GM19240 (cell line): ENCODE data around the gene ADH1B.
"Not testable (repeated sequence)": the region's sequence is repeated elsewhere in the genome, so short reads cannot be mapped to it uniquely, and the experiment has no call there.

Experiments
- DNase-seq: peaks from one replicate; pipeline ENCODE4 v3.0.0; 2011; ENCODE audit warnings: low spot score; ENCODE audit not compliant: insufficient read length

ADH1B gene

DNA sequence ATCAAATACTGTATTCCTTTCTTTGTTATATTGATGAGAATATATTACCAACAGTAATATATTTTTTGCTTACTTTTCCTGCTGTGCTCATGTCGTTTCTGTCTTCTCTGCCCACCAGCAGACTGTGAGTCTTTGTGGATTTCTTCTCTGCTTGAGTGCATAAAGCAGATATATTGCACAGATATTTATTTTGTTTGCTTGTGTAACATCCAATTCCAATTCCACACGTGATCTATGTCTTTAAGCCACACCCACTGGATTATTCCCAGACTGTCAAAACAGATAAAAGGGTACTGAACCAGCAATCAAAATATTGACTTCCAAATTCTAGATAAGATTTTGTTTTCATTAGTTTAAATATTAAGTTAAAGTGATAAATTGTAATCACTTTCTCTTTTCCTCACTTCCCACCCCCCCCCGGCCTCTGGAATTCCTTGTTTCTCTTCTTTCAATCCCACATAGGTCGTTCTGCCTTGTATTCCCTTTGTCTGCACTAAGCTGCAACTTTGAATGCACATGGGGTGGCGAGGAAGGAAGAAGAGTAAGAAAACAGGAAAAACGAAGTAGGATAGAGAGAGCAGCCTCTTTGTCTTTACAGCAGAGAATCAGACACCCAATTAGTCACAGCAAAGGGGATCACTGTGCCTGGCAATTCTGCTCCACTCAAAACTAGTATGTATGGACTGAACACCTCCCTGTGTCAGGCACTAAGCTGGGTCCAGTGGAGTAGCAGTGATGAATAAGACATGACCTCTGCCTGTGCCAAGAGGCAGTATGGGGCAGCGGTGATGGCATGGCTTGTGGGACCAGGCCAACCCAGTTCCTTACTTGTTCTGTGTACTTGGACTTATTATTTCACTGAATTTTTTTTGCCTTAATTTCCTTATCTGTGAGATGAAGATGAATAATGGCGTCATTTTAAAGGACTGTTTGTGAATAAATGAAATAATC lies at the start of gene ADH1B:
TSS of gene ADH1B (minus strand) at position 161 of the 951 bp plus-strand sequence. CDS start at position 91, 70 bp downstream.
- DNase-seq = no peak

DNA sequence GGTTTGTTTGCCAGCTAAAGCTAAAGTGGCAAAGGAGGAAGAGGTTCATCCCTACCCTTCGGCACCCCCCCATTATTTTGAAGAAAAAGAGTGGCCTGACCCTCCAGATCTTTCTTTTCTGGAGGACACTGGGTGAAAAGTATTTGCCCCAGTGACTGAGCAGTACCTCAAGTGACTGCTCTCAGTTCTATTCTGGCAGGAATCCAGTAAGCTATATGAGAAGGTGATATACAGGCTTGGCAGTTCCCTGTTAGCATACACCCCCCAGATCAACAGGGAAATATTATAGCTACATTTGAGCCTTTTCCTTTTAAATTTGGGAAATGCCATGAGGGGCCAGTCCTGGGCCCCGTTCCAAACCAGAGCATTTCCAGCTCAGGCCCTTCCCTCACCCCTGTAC lies 46.6 kb upstream of the ADH1B start:
- not testable (repeated sequence) for DNase-seq

DNA sequence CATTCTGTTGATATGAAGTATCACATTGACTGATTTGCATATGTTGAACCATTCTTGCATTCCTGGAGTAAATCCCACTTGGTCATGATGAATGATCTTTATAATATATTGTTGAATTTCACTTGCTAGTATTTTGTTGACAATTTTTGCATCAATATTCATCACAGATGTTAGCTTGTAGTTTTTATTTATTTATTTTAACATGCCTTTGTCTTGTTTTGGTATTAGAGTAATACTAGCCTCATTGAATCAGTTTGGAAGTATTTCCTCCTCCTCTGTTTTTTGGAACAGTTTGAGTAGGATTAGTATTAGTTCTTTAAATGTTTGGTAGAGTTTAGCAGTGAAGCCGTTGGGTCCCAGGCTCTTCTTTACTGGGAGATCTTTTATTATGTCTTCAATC lies 45.3 kb upstream of the ADH1B start:
- no peak for DNase-seq

DNA sequence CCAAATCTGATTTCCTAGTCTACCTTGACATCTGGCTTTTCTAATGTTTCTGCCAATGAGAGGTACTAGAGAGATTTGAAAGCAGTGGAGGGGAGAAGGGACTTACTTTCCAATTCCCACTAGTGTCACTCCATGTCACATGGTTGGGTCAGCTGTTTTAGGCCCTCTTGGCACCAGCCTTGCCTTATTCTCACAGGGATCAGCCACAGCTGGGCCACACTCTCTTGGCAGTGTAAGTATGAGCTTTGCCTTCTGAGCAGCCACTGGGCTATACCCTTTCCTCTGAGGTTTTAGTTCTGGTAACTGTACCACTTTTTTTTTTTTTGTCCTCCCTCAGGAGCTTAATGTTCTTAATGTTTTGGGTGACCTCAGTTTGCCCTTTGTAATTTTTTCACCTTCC lies 41.6 kb upstream of the ADH1B start:
- no peak for DNase-seq

DNA sequence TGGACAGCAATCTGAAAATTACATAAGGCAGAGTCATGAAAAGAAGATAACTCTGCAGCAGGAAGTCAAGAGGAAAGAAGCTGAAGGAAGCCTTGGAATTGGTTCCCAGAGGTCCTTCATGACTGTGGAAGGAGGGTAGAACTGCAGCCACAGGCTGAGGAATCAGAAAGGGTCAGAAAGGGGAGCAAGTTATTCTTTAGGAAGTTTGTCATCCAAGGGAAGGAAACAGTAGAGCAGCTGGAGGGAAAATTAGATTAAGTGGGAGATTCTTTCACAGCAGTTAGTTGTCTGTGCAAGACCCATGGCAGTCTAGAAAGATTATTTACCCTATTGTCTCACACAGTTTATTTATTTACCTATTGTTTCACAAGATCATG lies 40.7 kb upstream of the ADH1B start:
- no peak for DNase-seq

DNA sequence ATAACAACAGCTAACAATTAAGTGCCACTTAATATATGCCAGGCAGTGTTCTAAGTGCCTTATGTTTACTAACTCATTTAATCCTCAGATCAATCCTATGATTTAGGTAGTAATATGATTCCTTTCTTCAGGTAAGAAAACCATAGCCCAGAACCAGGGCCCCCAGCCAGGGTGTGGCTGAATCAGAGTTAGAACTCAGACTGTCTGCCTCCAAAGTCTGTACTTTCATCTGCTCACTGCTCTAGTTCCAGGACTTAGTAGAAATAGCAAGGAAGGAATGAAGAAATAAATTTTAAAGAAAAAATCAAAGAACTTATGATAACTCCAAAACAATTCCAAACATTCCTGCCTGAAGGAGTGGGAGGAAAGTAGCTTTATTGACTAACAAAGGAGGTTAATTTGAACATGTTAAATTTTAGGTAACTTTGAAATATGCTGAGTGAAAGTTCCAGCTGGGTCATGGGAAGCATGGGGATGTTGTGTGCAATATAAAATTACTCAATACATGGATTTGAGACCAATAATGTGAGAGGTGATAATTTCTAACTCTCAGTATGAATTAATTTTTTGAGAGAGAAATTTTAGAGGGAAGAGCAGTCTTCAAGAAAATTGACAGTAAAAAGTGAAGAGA lies 40.2 kb upstream of the ADH1B start:
- DNase-seq = no peak

DNA sequence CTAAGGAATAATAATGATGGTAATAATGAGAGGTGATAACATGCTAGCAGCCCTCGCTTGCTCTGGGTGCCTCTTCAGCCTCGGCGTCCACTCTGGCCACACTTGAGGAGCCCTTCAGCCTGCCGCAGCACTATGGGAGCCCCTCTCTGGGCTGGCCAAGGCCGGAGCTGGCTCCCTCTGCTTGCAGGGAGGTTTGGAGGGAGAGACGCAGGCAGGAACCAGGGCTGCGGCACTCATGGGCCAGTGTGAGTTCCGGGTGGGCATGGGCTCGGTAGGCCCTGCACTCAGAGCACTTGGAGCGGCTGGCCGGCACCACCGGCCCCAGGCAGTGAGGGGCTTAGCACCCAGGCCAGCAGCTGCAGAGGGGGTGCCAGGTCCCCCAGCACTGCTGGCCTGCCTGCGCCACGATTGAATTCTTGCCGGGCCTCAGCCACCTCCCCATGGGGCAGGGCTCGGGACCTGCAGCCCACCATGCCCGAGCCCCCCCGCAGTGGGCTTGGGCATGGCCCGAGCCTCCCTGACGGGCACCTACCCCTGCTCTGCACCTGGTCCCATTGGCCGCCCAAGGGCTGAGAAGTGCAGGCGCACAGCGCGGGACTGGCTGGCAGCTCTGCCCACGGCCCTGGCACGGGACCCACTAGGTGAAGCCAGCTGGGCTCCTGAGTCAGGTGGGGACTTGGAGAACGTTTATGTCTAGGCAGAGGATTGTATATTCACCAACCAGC lies 38.4 kb upstream of the ADH1B start:
- no peak for DNase-seq

DNA sequence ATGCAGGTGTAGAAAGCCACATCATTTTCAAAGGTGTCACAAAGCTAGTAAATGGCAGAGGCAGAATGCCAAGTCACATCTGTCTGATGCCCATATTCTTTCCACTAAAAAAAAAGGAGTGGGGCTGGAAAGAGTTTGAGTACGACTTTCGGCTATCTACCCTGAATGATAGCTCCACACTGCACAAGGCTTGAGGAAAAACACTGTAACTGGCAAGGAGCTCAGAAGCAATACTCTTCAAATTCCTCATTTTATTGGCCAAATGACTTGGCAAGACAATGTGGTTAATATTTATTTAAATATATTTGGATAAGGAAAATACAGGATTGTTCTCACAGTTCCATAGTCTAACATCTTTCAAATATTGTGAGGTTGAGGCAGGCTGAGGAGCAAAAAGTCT lies 36.7 kb upstream of the ADH1B start:
- DNase-seq = no peak

DNA sequence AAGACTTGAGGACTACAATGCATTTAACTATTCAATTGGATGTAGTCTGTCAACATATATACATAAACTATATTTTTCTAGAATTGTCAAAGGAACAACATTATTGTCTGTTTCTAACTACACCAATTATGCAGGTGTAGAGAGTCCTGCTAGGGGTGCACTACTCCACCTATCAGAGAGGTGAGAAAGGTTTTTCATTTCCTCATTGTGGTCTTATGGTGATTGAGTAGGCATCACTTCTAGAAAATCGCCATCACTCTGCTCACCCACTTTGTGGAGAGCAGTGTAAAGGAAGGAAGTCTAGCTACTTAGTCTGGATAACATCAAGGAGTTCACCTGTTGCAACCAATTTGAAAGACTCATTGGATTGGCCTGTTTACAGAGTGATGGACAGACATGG lies 35.8 kb upstream of the ADH1B start:
- no peak for DNase-seq

DNA sequence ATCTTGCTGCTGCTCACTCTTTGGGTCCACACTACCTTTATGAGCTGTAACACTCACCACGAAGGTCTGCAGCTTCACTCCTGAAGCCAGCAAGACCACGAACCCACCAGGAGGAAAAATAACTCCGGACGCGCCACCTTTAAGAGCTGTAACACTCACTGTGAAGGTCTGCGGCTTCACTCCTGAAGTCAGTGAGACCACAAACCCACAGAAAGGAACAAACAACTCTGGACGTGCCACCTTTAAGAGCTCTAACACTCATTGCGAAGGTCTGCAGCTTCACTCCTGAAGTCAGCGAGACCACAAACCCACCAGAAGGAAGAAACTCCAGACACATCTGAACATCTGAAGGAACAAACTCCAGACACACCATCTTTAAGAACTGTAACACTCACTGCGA lies 34.9 kb upstream of the ADH1B start:
- DNase-seq = not testable (repeated sequence)

DNA sequence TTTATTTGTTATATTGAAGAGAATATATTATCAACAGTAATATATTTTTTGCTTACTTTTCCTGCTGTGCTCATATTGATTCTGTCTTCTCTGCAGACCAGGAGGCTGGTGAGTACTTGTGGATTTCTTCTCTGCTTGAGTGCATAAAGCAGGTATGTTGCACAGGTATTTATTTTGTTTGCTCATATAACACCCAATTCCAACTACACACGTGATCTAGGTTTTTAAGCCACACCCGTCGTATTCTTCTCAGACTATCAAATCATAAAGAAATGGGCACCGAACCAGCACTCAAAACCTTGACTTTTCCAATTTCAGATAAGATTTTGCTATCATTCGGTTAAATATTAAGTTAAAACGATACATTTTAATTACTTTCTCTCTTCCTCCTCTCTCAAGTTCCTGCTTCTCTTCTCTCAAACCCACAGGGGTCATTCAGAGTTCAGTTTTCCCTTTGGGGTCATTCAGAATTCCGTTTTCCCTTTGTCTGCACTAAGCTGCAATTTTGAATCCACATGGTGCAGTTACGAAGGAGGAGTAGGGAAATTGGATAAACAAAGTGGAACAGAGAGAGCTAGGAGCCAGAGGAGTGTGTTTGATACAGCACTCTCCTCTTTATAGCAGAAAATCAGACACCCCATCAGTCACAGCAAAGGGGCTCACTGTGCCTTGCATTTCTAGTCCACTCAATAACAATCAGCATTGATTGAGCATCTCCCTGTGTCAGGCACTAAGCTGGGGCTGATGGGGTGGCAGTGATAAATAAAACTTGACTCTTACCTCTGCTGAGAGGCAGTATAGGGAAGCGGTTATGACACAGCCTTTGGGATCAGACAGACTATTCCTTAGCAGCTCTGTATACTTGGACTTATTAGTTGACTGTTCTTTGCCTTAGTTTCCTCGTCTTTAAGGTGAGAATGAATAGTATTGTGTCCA lies 31.7 kb upstream of the ADH1B start, which contains the start of gene ADH1C:
TSS of gene ADH1C (minus strand) at position 145 of the 936 bp plus-strand sequence. CDS start at position 74, 71 bp downstream.
- DNase-seq = no peak

DNA sequence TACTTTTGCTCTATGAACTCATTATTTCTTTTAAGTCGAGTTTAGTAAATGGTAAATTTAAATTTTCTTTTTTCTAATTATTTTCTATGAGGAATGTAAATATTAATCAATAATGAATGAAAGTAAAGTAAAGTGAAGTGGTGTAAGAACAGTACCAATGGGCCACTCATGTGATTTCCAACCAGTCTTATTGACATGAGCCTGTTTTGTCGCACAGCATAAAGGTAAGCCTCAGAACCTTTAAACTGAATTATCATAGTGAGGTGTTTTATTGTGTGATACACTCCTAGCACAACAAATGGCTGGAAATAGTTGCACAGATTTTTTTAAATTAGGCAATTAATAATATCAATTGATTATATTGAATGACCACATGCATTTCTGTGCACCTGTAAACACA lies 30.3 kb upstream of the ADH1B start:
- no peak for DNase-seq

DNA sequence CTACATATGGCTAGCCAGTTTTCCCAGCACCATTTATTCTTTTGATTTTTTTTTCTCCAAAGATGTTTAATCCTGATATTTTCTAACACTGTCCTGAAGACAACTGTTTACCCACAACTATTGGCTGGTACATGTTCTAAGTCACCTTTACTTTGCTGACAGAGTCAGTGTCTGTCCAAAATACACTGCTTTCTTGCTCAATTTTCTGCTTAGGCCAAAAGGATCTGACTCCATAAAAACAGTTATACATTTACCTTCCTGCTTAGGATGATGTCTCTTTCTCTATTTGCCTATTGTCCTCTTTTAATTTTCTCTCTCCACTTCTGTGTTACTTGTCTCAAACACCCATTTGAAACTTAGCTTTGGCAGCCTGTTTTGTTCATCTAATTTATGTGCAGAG lies 28.1 kb upstream of the ADH1B start:
- no peak for DNase-seq

DNA sequence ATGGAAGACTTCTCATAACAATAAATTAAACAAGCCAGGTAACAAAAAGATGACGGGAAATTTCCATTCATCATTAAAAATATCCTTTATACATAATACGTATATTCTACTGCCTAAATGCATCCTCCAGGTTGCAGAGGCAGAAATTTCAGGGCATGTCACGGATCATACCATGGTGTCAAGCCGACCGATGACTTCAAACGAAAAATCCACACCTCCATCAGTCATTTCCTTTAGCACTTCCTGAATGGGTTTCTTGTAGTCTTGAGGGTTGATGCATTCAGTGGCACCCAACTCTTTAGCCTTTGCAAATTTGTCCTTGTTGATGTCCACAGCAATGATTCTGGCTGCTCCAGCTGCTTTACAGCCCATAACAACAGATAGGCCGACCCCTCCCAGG lies 21.4 kb upstream of the ADH1B start:
- DNase-seq = not testable (repeated sequence)

DNA sequence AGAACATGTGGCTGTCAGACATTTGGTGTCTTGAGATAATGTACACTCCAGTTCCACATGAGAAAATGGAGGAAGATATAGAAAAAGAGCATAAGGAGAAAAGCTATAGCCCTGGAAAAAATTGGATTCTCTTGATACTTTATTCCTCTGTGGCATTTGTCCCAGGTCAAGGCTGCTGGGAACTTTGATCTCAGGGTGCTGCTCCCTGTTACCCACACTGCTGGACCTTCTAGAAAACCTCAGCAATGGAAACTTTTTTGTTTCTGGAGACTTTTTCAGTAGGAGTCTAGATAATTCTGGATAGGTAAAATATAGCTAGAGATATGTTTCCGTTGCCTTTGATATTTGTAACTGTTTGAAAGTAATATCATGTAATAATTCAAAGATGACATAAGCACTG lies 20.2 kb upstream of the ADH1B start:
- DNase-seq = no peak

DNA sequence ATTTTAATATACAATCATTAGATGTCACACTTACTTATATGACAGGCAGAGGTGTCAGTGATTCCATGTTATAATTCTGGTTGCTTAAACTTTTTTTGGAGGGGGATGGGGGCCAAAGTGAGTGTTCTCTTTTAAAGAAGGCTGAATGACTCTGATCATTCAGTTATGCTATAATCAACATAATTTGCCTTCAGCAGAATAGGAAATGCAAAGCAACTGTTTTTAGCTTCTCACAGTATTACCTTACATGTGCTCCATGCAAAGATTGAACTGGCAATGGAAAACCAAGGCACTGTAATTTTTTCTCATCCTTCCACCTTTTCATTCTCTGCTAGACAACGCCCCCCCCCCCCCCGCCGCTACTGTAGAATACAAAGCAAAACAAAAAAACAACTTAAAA lies 18.0 kb upstream of the ADH1B start:
- no peak for DNase-seq

DNA sequence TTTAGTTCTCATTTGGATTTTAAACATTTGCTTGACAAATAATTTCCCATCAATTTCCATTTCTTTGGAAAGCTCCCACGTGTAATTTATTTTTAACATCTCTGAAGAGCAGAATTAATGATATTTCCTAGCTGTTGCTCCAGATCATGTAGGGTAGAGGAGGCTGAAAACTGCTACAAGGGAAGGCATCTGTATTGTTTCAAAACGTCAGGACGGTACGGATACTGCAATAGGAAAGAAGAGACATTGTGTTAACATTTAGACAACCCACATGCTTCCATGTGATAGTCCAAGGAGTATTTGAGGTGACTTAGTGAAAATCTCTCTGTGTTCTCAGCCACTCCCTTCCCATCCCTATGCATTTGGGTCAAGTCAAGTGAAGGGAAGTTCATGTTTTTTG lies 15.4 kb upstream of the ADH1B start:
- no peak for DNase-seq

DNA sequence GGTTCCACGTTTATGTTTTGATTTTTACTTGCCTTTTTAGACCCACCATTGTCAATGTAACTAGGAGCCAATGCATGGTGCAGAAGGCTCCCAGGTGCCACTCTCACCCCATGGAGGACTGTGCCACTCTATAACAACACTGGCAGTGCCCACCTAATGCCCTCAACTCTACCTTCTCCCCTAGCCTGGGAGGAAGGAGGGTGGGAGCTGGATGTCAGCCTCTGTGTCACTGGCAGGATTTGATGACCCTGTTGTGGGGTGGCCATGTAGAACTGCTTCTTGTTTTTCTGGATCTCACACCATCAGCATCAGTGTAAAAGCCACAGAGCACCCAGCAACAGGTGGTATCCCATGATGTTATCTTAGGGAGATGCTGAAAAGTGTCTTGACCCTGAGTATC lies 13.7 kb upstream of the ADH1B start:
- no peak for DNase-seq

DNA sequence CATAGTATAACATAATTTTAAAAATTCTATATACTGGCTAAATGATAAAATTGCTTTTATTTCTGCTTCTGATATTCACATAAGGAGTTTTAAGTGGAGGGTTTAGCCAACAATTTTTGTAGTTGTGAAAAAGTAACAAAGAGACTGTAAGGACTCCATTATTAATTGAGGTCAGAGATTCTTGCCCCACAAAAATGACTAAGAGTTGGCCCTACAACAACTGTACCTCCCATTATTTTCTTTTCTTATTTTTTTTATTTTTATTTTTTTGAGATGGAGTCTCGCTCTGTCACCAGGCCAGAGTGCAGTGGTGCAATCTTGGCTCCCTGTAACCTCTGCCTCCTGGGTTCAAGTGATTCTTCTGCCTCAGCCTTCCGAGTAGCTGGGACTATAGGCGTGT lies 9.4 kb upstream of the ADH1B start:
- DNase-seq = no peak

DNA sequence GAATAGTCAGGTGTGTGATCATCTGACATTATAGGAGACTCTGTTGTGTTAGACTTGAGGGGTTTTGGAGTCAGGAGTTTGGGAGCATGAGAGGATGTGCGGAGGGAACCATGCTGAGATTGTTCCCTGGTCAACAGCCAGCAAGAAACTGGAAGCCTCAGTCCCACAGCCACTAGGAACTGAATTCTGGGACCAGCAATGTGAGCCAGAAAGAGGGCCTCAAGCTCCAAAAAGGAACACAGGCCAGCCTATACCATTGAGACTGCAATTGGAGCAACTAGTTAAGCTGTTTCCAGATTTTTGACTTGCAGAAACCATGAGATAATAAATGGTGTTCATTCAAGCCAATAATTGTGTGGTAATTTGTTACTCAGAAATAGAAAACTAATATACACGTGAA lies 8.7 kb upstream of the ADH1B start:
- no peak for DNase-seq

DNA sequence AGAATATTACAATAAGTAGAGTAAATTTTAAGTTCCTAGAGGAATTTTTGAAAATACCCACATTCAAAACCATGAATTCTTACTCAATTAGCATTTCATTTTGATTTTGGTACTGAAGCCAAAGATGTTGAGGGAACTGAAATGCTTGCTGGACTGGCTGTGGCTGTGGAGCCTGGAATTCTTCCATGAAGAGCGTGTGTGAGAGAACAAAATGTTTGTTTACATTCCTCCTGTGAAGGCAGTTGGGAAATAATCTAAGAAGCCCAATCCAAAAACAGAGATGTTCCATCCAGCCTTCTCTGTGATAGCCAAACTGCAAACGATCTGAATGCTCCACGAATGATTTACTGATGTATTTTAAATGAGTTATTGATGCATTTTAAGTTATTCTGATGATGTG lies 3.8 kb upstream of the ADH1B start:
- DNase-seq = no peak
